ENCODE measurements around the gene TMEM127.

TMEM127 gene

DNA sequence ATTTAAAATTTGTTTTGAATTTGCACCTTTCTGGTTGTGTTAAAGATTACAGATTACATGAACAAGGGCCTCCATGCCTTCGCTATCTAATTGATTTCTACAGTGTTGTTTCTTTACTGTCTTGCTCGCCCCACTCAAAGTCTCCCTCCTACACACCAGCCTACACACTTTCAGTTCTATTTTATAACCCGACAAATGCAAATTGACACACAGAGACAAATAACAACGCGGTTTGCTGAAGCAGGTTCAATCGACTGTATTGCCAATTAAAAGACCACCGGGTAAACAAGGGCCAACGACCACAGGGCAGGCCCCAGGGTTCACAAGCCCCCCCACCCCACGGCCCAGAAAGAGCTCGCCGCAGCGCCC, 58.0 kb downstream of the TMEM127 start:
- in situ Hi-C loops (cut with HindIII; ENCODE audit: low sequenced_read_pairs), result no loop called here

DNA sequence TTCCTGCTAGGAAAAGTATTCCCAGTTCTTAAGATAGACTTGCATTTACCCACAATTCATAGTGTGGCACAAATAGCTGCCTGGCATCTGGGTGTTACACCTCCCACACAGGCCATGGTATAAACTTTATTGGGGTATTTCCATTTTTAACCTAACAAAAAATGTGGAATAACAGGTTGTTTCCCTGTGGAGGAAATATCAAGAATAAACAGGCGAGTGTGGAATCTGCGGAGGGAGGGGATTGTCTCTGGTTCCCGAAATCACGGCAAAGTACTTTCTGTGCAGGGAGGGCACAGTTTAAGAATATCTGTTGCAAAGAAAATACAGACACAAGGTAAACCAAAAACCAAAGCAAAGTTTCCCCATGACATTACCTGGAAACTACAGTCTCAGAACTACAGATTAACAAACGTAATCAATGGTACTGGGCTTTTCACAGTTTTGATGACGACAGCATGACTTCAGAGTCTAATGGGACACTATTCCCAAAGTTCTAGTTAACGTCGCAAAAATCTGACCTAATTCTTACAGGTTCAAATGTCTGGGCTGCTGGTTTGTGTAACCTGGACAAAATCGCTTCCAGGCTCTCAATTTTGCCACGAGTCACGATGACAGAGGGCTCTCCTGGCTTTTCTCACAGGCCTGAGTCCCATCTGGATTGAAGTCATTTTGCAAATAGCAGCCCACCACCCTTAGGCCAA, 58.6 kb downstream of the TMEM127 start:
- in situ Hi-C loops (cut with HindIII; ENCODE audit: low sequenced_read_pairs), result no loop called here

DNA sequence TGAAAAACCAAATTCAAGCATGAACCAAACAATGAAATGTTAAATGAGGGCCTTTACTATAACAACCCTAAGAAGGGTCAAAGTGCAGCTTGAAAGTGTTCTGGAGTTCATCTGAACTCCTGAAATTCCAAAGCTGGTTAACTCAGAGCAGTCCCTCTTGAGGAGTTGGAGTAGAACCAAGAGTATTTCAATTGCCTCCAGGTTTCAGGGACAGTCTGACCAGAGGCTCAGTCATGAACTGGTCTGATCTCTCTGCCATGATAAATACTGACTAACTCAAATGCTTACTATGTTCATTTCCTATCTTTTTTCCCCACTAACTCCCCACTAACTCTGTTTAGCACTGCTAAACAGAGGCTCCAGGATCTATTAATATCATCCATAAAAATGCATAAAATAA, 59.9 kb downstream of the TMEM127 start:
- in situ Hi-C loops (cut with HindIII; ENCODE audit: low sequenced_read_pairs), result no loop called here

DNA sequence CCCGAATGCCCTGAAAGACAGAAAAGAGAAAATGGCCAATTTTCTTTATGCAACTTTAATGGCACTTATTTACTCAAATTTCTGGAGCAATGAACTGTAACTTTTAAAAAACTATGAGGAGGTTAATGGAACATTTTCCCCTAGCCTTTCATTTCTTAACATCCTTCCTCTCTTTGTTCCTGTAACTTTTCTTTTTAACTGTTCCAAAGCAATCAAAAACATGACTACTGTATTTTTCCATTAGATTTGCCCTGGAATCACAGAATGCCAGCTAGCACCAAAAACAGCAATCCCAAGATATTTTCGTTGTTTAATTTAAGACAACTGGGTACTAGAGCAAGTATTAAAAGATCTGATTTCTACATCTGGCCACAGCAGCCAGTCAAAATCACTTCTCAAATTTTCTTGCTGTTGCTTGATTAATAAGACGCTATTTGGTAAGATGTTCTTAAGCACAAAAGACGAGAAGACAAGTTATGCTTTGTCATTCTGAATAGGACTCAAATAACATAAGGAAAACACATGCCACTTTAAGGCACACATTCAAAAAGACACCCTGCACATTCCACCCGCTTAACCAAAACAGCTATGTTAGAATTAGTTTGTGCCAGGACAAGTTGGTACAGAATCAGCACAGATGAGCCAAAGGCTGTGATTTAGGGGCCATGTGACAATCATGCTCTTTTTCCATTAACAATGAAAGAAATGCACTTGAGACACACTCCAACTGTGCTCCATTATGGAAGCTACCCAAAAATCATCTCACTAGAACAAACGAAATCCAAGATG, 60.8 kb downstream of the TMEM127 start:
- in situ Hi-C loops (cut with HindIII; ENCODE audit: low sequenced_read_pairs), result no loop called here

DNA sequence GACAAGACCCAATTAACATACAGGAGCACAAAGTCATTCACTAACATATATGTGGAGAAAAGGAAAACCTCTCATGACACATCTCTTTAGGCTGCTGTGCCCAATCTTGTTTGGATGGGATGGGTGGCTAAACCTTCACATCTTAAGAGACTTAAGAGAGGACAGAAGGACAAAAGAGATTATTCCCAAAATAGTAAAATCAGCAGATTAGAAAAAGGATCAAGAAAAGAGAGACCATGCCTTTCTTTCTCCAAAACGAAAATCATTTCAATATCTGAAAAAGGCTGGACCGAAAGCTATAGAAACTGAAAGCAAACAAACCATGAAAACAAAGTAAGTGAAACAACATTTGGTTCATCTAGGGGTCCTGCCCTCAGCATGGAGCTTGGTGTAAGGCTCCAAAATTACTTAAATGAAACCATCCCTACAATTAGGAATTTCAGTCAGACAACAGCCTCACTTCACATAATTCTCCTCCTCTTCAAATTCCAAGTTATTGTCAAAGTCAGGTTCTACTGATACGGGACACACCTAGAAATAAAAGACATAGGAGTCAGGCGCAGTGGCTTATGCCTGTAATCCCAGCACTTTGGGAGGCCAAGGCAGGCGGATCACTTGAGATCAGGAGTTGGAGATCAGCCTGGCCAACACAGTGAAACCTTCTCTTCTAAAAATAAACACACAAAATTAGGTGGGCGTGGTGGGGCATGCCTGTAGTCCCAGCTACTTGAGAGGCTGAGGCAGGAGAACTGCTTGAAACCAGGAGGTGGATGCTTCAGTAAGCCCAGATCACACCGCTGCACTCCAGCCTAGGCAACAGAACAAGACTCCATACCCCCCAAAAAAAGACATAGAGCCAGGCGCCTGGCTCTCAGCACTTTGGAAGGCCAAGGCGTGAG, 62.4 kb downstream of the TMEM127 start:
- in situ Hi-C loops (cut with HindIII; ENCODE audit: low sequenced_read_pairs), result no loop called here

DNA sequence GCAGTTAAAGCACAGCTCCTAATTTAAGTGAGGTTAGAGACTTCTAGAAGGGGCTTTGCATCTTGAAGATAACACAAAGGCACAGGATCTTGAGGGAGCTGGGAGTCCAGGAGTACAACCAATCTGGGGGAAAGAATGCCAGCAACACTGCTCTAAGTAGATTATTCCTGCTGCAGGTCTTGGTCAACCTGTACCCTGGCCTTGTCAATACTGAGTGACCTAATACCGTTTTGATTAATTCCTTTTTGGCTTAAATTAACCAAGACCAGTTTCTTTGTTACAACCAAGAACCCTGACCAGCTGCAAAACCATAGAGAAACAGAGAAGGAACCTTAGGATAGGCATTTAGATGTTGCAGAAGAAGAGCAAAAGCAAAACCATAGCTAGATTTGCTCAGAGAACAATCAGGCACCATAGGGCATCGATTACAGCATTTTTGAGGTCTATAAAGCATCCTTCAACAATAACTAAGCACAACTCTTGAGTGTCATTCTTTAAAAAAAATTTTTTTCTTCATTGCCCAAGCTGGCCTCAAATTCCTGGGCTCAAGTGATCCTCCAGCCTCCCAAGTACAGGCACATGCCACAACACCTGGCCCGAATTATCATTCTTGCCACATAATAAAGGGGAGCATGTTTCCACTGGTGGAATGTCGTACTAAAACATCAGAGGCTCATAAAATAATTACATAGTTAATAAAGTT, 63.5 kb downstream of the TMEM127 start:
- in situ Hi-C loops (cut with HindIII; ENCODE audit: low sequenced_read_pairs), result no loop called here

DNA sequence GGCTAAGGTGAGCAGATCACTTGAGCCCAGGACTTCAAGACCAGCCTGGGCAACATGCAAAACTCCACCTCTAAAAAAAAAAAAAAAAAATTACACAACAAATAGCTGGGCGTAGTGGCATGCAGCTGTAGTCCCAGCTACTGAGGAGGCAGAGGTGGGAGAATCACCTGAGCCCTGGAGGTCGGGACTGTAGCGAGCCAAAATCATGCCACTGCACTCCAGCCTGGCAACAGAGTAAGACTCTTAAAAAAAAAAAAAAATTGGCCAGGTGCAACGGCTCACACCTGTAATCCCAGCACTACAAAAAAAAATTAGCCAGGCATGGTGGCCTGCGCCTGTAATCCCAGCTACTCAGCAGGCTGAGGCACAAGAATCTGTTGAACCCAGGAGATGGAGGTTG, 64.5 kb downstream of the TMEM127 start:
- in situ Hi-C loops (cut with HindIII; ENCODE audit: low sequenced_read_pairs), result no loop called here

DNA sequence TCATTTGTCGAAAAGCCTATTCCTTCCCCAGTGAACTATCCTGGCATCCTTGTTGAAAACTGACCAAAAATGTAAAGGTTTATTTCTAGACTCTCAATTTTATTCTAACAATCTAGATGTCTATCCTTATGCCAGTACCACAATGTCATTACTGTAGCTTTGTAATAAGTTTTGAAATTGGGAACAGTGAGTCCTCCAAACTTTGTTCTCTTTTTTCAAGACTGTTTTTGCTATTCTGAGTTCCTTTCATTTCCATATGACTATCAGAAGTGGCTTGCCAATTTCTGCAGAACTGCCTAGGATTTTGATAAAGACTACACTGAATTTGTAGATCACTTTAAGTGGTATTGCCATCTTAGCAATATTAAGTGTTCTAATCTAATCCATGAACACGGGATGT, 66.9 kb downstream of the TMEM127 start:
- in situ Hi-C loops (cut with HindIII; ENCODE audit: low sequenced_read_pairs), result no loop called here

All from DLD1 (cell line).